Stimulated activated CD4-positive, alpha-beta T cell treated with anti-CD3 and anti-CD28 coated beads, Interleukin-4, amount 100 ng/mL, for 48 hours (primary cell): ENCODE results near the gene SYNGR3.
"Not testable (repeated sequence)": the region's sequence is repeated elsewhere in the genome, so short reads cannot be mapped to it uniquely, and the experiment has no call there.

Experiments used
- DNase-seq, 2 donors: peaks; one replicate each; pipeline ENCODE4 v3.0.0-alpha.2; 2020; ENCODE audit warnings: low read depth in 2 of 2

The SYNGR3 gene

DNA sequence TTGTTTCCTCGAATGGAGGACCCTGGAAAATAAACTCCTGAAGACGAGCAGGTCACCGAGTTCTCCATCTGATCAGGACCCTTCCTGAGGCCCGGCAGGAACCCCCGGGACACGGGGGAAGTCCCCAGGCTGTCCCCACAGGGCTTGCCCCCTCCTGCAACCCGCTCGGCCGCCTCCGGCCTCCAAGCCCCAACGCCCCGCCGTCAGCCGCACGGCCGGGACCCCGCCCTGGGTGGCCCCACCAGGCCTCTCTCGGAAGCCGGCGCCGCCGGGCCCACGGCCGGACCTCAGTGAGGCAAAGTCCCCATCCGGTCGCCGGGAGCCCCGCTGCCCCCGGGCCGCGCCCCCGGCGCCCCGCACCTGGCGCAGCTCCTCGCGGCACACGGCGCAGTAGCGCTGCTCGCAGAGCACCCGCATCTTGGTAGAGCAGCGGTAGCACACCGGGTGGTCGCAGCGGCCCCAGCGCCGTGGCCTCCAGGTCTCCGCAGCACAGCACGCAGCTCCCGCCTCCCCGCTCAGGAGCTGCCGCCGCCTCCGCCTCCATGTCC lies 19.5 kb downstream of the SYNGR3 start:
- DNase-seq: no peak

DNA sequence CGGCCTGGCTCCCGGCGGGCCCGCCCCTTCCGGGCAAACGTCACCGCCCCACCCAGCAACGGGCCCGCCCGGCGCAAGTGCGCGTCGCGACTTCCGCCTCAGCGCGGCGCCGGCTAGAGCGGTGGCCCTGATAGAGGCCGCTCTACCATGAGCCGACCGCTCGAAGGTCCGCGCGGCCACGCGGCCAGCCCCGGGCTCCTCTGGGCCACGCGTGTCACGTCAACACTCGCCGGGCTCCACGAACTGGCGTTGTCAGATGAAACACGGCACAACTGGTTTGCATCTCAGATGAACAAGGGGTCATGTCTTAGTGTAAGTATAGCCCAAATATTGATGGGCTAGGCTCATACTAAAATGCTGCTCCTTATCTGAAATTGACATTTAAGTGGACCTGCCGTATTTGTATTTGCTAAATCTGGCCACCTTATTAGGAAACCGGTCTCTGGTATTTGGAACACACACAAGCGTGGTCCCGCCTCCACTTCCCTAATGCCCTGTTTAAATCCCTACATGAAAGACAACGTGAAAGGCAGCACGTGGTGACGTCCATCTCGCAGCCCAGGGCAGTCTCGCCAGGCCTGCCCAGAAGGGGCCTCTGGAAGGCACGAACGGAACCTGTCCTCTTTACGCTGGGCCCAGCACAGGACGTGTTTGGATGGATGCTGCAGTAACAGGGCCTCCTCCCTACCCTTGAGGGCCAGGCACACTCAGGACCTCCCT lies 20.2 kb downstream of the SYNGR3 start, which contains the start of gene ZNF598:
Gene ZNF598 (minus strand): TSS at position 31 of the 720 bp plus-strand sequence.
- DNase-seq: peak; percentile 72 to 73

DNA sequence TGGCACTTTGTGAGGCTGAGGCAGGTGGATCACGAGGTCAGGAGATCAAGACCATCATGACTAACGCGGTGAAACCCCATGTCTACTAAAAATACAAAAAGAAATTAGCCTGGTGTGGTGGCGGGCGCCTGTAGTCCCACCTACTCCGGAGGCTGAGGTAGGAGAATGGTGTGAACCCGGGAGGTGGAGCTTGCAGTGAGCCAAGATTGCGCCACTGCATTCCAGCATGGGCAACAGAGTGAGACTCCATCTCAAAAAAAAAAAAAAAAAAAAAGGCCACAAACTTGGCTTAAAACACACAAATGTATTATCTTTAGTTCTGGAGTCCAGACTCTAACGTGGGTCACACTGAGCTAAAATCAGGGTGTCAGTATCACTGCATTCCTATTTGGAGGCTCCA lies 22.0 kb downstream of the SYNGR3 start:
- not testable (repeated sequence) for DNase-seq

DNA sequence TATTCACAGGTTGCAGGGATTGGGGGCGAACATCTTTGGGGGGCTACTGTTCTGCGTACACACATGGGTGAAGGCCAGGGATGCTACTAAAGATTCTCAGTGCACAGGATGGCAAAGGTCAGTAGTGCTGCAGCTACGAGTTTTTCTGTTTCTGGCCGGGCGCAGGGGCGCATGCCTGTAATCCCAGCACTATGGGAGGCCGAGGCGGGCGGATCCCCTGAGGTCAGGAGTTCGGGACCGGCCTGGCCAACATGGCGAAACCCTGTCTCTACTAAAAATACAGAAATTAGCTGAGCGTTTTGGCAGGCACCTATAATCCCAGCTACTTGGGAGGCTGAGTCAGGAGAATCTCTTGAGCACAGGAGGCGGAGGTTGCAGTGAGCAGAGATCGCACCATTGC lies 23.8 kb downstream of the SYNGR3 start:
- no peak for DNase-seq

DNA sequence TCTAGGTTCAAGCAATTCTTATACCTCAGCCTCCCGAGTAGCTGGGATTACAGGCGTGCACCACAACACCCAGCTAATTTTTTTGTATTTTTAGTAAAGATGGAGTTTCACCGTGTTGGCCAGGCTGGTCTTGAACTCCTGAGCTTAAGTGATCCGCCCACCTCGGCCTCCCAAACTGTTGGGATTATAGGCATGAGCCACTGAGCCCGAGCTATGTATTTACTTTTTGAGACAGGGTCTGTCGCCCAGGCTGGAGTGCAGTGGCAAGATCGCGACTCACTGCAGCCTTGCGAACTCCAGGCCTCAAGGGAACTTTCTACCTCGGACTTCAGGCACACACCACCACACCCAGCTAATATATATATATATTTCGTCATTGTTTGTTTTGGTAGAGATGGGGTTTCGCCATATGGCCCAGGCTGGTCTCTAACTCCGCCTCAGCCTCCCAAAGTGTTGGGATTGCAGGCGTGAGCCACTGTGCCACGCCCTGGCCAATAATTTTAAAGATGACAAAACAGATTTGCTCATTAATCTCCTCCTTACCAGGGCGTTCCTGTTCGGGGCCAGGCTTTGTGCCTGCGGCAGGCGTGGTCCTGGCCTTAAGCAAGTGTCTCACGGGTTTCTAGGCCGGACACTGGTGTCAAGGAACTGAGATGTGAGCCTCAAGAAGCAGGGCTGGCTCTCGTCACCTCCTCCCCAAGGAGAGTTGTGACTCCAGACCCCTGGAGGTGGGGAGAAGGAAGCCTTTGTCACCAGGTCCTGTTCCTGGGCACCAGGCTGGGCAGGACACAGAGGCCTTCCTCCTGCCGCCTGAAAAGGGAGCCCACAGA lies 25.6 kb downstream of the SYNGR3 start:
- no peak for DNase-seq

DNA sequence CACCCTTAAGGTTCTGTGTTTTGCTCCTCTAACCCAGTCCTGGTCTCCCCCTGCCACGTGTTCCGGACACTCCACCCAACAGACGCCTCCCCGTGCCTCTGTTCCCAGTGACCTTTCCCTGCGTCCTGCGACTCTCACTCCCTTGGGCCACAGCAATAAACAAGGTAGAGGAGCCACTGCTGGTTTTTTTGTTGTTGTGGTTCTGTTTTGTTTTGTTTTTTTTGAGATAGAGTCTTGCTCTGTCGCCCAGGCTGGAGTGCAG lies 26.1 kb downstream of the SYNGR3 start:
- no peak for DNase-seq

DNA sequence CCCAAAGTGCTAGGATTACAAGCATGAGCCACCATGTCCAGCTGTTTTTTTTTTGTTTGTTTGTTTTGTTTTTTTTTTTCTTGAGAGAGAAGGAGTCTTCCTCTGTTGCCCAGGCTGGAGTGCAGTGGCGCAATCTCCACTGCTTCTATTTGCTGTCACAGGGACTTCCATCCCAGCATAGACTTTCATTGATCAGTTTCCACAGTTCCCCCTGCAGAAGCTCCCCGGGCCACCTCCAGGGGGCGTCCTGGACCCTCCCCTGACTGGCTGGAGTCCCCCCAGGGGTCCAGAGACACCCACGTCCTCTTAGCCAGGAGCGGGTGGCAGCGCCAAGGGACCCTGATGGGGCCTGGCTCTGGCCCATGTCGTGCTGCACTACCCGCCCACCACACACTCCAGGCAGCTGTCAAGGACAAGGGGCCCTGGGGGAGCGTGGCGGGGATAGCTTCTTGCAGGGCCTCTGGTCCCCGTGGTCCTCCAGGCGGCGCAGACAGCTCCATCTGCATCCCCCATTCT lies 26.7 kb downstream of the SYNGR3 start:
- no peak for DNase-seq

DNA sequence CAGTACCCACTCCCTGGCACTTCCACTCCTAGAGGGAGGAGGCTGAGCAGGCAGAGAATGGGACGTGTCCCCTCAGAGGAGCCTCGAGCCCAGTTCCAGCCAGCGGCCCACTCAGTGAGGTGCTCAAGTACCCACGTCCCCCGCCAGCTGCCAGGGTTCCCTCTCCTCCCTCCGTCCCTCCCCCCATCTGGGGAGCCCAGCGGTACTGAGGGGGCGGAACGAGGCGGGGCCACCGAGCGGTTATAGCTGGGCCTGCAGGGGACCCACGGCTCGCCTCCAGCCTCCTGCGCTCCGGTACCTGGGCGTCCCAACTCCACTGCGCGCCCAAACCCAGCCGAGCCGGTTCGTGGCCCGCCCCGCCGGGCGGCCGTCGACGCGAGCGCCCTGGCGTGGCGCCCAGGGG lies 29.7 kb downstream of the SYNGR3 start, which contains the start of gene NPW:
Gene NPW (plus strand): TSS at position 268 of the 403 bp plus-strand sequence.
- no peak for DNase-seq

DNA sequence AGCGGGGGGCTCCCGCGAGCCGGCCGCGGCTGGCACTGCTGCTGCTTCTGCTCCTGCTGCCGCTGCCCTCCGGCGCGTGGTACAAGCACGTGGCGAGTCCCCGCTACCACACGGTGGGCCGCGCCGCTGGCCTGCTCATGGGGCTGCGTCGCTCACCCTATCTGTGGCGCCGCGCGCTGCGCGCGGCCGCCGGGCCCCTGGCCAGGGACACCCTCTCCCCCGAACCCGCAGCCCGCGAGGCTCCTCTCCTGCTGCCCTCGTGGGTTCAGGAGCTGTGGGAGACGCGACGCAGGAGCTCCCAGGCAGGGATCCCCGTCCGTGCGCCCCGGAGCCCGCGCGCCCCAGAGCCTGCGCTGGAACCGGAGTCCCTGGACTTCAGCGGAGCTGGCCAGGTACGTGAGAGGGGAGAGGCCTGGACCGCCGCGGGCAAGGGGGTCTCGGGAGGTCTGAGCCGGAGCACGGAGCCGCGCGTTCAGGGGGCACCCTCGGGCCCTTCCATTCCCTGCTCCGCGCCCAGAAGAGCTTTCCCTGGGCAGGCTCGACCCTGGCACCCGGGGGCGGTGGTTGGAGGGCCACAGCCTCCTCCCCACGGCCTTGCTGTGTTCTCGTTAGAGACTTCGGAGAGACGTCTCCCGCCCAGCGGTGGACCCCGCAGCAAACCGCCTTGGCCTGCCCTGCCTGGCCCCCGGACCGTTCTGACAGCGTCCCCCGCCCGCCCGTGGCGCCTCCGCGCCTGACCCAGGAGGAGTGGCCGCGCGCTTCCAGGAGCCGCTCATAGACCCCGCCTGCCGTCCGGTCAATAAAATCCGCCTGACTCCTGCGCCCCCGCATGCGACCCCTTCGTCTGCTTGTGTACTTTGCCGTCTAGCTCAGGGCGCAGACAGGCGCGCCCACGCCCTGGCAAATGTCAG lies 30.4 kb downstream of the SYNGR3 start:
- DNase-seq: no peak

DNA sequence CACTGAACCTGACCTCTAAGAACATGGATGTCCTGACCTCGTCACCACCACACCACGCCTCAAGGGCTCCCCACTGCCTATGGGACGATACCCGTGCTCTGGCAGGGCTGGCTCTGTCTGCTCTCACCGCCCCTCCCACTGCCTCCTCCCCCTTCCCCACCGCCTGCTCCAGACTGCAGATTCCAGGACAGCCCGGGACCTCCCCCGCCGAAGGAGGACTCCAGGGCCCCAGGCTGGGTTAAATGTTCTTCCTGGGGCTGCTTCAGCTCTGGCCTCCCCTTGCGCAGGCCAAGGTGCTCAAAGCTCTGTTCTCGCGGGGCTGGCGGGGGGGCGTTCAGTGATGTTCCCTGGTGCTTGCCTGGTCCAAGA lies 32.9 kb downstream of the SYNGR3 start:
- DNase-seq: peak; percentile 25 to 38

DNA sequence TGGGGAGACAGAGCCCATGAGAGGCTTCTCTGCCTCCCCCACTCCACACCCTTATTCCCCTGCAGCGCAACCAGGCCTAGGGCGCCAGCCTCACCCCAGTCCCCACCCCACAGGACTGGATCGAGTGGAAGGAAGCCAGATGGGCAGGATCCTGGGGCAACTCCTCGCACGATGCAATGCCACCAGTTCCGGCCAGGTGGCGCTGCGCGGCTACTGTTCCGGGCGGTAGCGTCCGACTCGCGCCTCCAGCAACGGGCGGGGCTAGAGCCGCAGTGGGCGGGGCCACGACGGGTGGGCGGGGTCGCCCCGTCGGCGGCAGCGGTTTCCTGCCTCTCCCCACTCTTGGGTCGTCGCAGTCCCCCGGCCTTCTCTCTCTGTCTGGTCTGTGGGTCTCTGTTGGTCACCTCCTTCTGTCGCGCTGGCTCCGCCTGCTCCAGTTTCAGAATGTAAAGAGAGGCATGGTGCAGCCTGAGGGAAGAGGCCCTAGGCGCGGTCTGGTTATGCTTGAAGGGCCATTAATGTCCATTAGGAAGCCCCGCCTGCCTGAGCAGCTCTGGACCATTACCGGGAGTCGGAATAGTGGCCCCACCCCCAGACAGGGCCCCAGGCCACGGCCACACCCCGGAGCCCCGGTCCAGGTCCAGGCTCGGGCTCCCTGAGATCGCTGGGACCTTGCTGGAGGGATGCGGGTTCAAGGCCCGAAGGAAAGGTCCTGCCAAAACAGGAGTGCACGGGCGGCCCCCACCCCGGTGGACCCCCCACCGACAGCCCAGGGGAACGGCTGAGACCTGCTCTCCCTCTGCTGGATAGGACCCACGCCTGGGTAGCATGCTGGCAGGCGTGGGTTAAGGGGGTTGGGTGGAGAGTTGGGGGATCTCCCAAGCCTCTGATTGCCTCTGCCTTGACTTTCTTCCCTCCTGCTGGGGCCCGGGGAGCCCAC lies 33.6 kb downstream of the SYNGR3 start:
- DNase-seq: peak; percentile 90 to 97

DNA sequence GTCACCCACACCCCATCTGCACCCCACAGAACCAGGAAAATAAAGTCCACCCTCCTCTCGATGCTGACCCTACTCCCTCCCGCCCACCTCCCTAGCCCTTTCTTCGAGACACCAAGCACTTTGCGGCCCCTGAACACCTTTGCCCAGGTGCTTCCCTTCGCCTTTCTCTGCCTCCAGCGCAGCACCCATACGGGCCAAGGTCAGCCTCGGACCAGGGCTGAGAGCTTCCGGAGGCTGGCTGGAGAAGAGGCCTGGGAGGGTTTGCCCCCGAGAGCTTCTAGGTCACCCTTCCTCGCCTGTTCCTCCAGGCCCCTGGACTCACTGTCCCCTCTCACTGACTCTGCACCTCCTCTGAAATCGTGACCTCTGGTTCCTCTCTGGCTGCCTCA lies 34.3 kb downstream of the SYNGR3 start:
- DNase-seq: no peak

DNA sequence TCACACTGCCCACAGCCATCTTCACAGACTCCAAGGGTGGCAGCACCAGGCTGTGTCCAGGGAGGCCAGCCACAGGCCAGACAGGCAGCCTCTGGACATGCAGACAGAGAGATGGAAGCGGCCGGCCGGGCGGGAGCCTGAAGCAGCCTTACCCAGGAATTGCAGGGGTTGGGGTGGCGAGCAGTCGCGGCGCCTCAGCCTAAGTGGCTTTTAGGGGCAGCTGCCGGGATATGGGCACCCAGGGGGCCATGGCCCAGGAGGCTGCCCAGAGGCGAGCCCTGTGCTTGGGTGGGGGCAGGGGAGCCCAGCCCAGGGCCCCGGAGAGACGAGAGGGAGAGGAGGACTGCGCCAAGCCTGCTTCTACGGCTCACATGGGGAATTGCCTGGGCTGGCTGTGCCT lies 35.5 kb downstream of the SYNGR3 start:
- no peak for DNase-seq

DNA sequence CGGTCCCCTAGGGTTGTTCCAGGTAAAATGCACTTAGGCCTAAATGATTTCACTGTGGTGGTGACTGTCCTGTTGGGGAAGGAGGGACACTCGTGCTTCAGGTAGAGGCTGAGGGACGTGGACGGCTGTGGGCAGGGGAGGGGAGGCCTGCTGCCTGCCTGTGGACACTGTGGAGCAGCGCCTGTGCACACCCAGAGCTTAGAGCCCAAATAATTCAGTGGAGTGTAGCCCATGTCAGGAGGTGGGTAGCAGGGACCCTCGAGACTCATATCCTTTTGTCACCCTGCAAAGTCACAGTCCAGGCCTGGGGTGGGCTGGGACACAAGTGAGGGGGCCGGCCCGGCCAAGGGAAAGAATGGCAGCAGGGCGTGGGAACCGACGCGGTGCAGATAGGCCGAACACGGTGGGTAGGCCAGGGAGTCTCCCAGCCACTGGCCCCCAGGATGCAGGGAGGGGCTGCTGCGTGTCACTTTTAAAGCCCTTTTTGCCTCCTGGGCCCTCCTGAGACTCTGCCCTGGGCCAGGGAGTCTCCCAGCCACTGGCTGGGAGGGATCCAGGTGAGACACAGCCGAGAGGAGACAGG lies 36.2 kb downstream of the SYNGR3 start:
- no peak for DNase-seq

DNA sequence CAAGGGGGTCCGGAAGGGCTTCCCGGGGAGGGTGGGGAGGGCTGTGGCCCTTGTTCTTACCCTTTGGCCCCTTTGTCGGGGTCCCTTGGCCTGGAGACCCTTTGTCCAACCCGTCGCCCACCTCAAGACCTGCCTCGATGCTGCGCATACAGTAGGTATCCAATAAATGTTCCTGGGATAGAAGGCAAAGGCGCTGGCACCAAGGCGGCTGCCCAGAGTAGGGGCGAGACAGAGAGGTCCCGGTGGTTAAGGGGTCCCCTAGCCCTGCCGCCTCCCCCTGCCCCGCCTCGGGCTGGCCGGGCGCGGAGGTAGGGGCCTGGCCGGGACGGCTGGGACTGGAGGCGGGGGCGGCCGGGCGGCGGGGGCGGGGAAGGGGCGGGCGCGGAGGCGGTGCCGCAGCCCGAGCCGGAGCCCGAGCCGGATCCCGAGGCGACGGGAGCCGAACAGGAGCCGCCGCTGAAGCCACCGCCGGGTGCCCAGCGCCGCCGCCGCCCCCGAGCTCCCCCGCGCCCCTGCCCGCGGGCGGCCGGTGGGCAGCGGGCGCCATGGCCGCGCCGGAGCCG lies 36.8 kb downstream of the SYNGR3 start, which contains the start of gene NHERF2:
Gene NHERF2 (plus strand): TSS at position 442 of the 563 bp plus-strand sequence. CDS start 104 bp downstream, at position 546.
- DNase-seq: no peak

DNA sequence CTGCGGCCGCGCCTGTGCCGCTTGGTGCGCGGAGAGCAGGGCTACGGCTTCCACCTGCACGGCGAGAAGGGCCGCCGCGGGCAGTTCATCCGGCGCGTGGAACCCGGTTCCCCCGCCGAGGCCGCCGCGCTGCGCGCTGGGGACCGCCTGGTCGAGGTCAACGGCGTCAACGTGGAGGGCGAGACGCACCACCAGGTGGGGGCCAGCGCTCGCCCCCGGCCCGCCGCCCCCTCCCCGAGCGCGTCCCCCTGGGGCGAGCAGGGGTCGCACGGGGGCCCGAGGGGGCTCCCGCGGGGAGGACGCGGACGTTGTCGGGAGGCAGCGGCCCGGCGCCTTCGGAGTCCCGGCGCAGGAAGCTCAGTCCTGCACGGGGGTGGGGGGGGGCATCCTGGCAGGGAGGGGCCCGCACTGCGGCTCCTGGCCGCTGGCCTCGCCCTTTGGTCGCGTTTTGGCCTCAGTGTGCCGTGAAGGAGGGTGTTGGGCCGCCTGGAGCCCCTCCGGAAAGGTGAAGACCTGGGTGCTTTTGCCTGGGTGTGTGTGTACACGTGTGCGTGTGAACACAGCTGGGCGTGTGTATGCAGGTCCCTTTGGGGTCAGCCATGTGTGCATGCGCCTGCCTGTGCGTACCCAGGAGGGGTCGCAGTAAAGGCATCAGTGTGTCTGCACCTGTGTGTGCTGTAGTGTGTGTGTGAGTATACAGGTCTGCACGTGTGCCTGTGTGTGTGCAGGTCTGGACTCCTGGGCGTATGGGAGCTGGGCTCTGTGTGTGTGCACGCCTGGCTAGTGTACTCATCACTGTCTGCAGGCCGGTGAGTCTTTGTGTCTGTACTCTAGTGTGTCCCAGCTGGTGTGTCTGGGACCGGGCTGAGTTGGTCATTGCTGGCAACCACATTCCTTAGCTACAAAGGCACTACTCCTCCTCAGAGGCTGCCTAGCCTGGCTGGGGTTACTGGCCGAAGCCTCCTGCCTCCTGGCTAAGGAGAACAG lies 37.5 kb downstream of the SYNGR3 start:
- DNase-seq: no peak

DNA sequence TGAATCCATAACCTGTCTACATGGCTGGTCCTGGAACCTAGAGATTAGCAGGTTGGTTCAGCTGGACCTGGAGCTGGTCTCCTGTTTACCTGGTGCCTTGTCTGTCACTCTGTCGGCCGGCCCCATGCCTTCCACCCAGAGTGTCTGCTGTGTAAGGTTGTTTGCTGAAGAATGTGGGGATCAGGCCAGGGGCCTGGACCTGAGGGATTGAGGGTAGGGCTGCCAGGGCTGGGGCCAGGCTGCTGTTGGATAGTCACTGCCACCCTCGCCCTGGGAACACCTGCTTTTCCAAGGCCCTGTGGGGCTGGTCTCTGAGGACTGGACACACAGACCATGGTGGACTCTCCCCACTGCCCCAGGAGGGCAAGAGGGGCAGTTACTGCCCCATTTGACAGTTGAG lies 38.4 kb downstream of the SYNGR3 start:
- DNase-seq: no peak

DNA sequence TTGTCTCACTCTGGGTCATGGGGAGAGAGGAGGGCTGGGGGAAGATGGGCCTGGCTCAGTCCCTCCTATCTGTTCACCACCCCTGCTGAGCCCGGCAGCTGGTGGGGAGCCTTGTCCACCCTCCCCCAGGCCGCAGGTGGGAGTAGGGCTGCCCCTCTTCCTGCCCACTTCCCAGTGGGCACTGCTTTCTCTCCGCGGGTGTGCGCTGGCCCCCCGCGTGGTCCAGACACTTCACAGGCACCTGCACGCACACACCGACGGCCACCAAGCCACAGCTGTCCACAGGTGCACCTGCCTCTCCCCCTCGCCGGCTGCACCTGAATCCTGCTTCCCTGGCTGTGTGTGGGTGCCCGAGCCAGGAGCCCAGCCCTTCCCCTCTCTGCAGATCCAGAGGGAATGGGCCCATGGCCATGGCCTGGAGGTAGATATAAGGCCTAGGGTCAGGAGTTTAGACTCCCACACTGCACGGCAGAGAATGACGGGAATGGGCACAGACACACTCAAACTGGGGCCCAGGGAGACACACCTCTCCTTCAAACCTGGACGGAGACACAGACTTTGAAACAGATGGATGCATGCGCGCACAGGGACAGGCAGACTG lies 39.0 kb downstream of the SYNGR3 start:
- no peak for DNase-seq
